ENCODE results near the gene PLXNA4. TPM values are rescaled to one million over a fixed set of nuclear protein-coding genes. Genes with fewer than 3 reads are reported as not detected.

PLXNA4 gene
- total and polyA plus RNA-seq, 2 experiments from 2014 or later, result 0.32 TPM; not detected in 1

- in situ Hi-C loops (cut with MboI), result no loop called here
- no peaks in the 10 kb centered on the region; the same call in 1 of the 2 replicates for H4K20me1 ChIP-seq (ENCODE audit: insufficient read depth)
Observed at GRCh38 chr7:132298790-132299189, 277.5 kb downstream of the PLXNA4 start.

GRCh38 chr7:132296820-132297219 lies 279.4 kb downstream of the PLXNA4 start:
- WGBS, 2 experiments (ENCODE audit: low coverage in 1 of 2, low lambda C conversion rate in 2 of 2, missing lambda C conversion rate in 2 of 2), result 73 to 81% methylated on average over 8 of the region's 8 CpGs
- TF ChIP-seq EZH2phosphoT487 (IDR thresholded peaks at IDR 0.05; ENCODE audit: insufficient read depth, low read depth) (no peak), EZH2 (IDR thresholded peaks at IDR 0.05; ENCODE audit: insufficient read depth, poor library complexity, severe bottlenecking) (no peak)
- no peaks in the 10 kb centered on the region for H3K79me2 ChIP-seq (ENCODE audit: insufficient read depth)
- H3K27me3 ChIP-seq (replicated peaks; ENCODE audit: insufficient read depth), result no peaks in the 10 kb centered on the region
- no peak overlapping the region for H3K27ac ChIP-seq
- no peak overlapping the region for H2AFZ ChIP-seq
- no peaks in the 10 kb centered on the region for H3K36me3 ChIP-seq (ENCODE audit: low read depth)
- no peak for DNase-seq
- H3K9ac ChIP-seq, result no peak overlapping the region
- H3K4me1 ChIP-seq (ENCODE audit: insufficient read depth), result no peaks in the 10 kb centered on the region
- H3K4me3 ChIP-seq, result no peak overlapping the region
- in situ Hi-C loops (cut with MboI), result no loop called here
- H3K9me2 ChIP-seq (ENCODE audit: insufficient read depth), result no peaks in the 10 kb centered on the region
- H4K20me1 ChIP-seq (ENCODE audit: insufficient read depth), result no peaks in the 10 kb centered on the region; the same call in 1 of the 2 replicates
- H3K4me2 ChIP-seq (ENCODE audit: unreplicated experiment), result no peak overlapping the region
- no peaks in the 10 kb centered on the region for H3K9me3 ChIP-seq (ENCODE audit: low read depth)
- H3F3A ChIP-seq (ENCODE audit: insufficient read depth), result no peaks in the 10 kb centered on the region

More at GRCh38 chr7:132298790-132299189, 277.5 kb downstream of the PLXNA4 start:
- Histone ChIP-seq H3F3A (ENCODE audit: insufficient read depth) (no peaks in the 10 kb centered on the region), H3K9ac (no peak overlapping the region), H3K27ac (no peak overlapping the region), H3K9me2 (ENCODE audit: insufficient read depth) (no peaks in the 10 kb centered on the region), H3K79me2 (ENCODE audit: insufficient read depth) (no peaks in the 10 kb centered on the region), H3K4me3 (no peak overlapping the region), H3K36me3 (ENCODE audit: low read depth) (no peaks in the 10 kb centered on the region), H3K9me3 (ENCODE audit: low read depth) (no peaks in the 10 kb centered on the region), H3K4me2 (ENCODE audit: unreplicated experiment) (no peak overlapping the region), H3K27me3 (replicated peaks; ENCODE audit: insufficient read depth) (no peaks in the 10 kb centered on the region), H3K4me1 (ENCODE audit: insufficient read depth) (no peaks in the 10 kb centered on the region), H2AFZ (no peak overlapping the region)
- TF ChIP-seq EZH2phosphoT487 (IDR thresholded peaks at IDR 0.05; ENCODE audit: insufficient read depth, low read depth) (no peak), EZH2 (IDR thresholded peaks at IDR 0.05; ENCODE audit: insufficient read depth, poor library complexity, severe bottlenecking) (no peak)
- DNase-seq, result peak; percentile 68
- WGBS, 2 experiments (ENCODE audit: low coverage in 1 of 2, low lambda C conversion rate in 2 of 2, missing lambda C conversion rate in 2 of 2), result 50 to 51% methylated on average over 4 of the region's 4 CpGs

GRCh38 chr7:132295175-132295574 lies 281.1 kb downstream of the PLXNA4 start:
- Histone ChIP-seq H3K36me3 (ENCODE audit: low read depth) (no peaks in the 10 kb centered on the region), H3K4me2 (ENCODE audit: unreplicated experiment) (no peak overlapping the region), H3K79me2 (ENCODE audit: insufficient read depth) (no peaks in the 10 kb centered on the region), H3F3A (ENCODE audit: insufficient read depth) (no peaks in the 10 kb centered on the region), H2AFZ (no peak overlapping the region), H3K9ac (no peak overlapping the region), H3K4me1 (ENCODE audit: insufficient read depth) (no peaks in the 10 kb centered on the region), H3K27me3 (replicated peaks; ENCODE audit: insufficient read depth) (no peaks in the 10 kb centered on the region), H3K9me2 (ENCODE audit: insufficient read depth) (no peaks in the 10 kb centered on the region), H3K4me3 (no peak overlapping the region), H4K20me1 (ENCODE audit: insufficient read depth) (no peaks in the 10 kb centered on the region), H3K9me3 (ENCODE audit: low read depth) (no peaks in the 10 kb centered on the region), H3K27ac (no peak overlapping the region)
- 23 to 42% methylated on average over 3 of the region's 3 CpGs for WGBS, 2 experiments (ENCODE audit: low coverage in 1 of 2, low lambda C conversion rate in 2 of 2, missing lambda C conversion rate in 2 of 2)
- no peak for TF ChIP-seq EZH2phosphoT487 (IDR thresholded peaks at IDR 0.05; ENCODE audit: insufficient read depth, low read depth)
- TF ChIP-seq EZH2 (IDR thresholded peaks at IDR 0.05; ENCODE audit: insufficient read depth, poor library complexity, severe bottlenecking), result no peak
- in situ Hi-C loops (cut with MboI), result no loop called here
- DNase-seq, result no peak

GRCh38 chr7:132292803-132293202 lies 283.5 kb downstream of the PLXNA4 start:
- Histone ChIP-seq H4K20me1 (ENCODE audit: insufficient read depth) (no peaks in the 10 kb centered on the region), H3K79me2 (ENCODE audit: insufficient read depth) (no peaks in the 10 kb centered on the region), H3K4me3 (no peak overlapping the region), H2AFZ (no peak overlapping the region), H3K4me2 (ENCODE audit: unreplicated experiment) (no peak overlapping the region), H3F3A (ENCODE audit: insufficient read depth) (no peaks in the 10 kb centered on the region), H3K9ac (no peak overlapping the region), H3K27ac (no peak overlapping the region), H3K9me2 (ENCODE audit: insufficient read depth) (no peaks in the 10 kb centered on the region), H3K9me3 (ENCODE audit: low read depth) (no peaks in the 10 kb centered on the region), H3K27me3 (replicated peaks; ENCODE audit: insufficient read depth) (no peaks in the 10 kb centered on the region), H3K36me3 (ENCODE audit: low read depth) (no peaks in the 10 kb centered on the region), H3K4me1 (ENCODE audit: insufficient read depth) (no peaks in the 10 kb centered on the region)
- no peak for DNase-seq
- no peak for TF ChIP-seq EZH2 (IDR thresholded peaks at IDR 0.05; ENCODE audit: insufficient read depth, poor library complexity, severe bottlenecking)
- no peak for TF ChIP-seq EZH2phosphoT487 (IDR thresholded peaks at IDR 0.05; ENCODE audit: insufficient read depth, low read depth)
- WGBS, 2 experiments (ENCODE audit: low coverage in 1 of 2, low lambda C conversion rate in 2 of 2, missing lambda C conversion rate in 2 of 2), result 87 to 92% methylated on average over 4 of the region's 4 CpGs
- in situ Hi-C loops (cut with MboI), result no loop called here

GRCh38 chr7:132291481-132291880 lies 284.8 kb downstream of the PLXNA4 start:
- no peaks in the 10 kb centered on the region for H3K79me2 ChIP-seq (ENCODE audit: insufficient read depth)
- no peak overlapping the region for H3K27ac ChIP-seq
- no peak overlapping the region for H2AFZ ChIP-seq
- H3K4me1 ChIP-seq (ENCODE audit: insufficient read depth), result no peaks in the 10 kb centered on the region
- no peaks in the 10 kb centered on the region for H3K27me3 ChIP-seq (replicated peaks; ENCODE audit: insufficient read depth)
- WGBS, 2 experiments (ENCODE audit: low coverage in 1 of 2, low lambda C conversion rate in 2 of 2, missing lambda C conversion rate in 2 of 2), result 80 to 87% methylated on average over 1 of the region's 1 CpG
- no peaks in the 10 kb centered on the region for H3K9me3 ChIP-seq (ENCODE audit: low read depth)
- no peak overlapping the region for H3K4me3 ChIP-seq
- H3K9ac ChIP-seq, result no peak overlapping the region
- H3K9me2 ChIP-seq (ENCODE audit: insufficient read depth), result no peaks in the 10 kb centered on the region
- H3K4me2 ChIP-seq (ENCODE audit: unreplicated experiment), result no peak overlapping the region
- H3F3A ChIP-seq (ENCODE audit: insufficient read depth), result no peaks in the 10 kb centered on the region
- no peak for DNase-seq
- no peaks in the 10 kb centered on the region for H4K20me1 ChIP-seq (ENCODE audit: insufficient read depth)
- H3K36me3 ChIP-seq (ENCODE audit: low read depth), result no peaks in the 10 kb centered on the region
- in situ Hi-C loops (cut with MboI), result no loop called here
- TF ChIP-seq EZH2phosphoT487 (IDR thresholded peaks at IDR 0.05; ENCODE audit: insufficient read depth, low read depth) (no peak), EZH2 (IDR thresholded peaks at IDR 0.05; ENCODE audit: insufficient read depth, poor library complexity, severe bottlenecking) (no peak)

All from GM23248 (cell line).